Esophagus muscularis mucosa (tissue), 4 donors: ENCODE results near the gene TMEM202. TPM values are rescaled to one million over a fixed set of nuclear protein-coding genes. Genes with fewer than 3 reads are reported as not detected.

Source experiments
- DNase-seq: peaks from one replicate; pipeline ENCODE4 v3.0.0-alpha.2; 2017; ENCODE audit errors: extremely low spot score
- H3K27ac ChIP-seq, 4 donors: fragments of 200-600 bp; sonication (generic); replicated peaks in 1 of 4; 1 replicate in 3 of 4; 2 replicates in 1 of 4; pipeline ENCODE4 v1.5.1; 2016 to 2019; ENCODE audit warnings: mild to moderate bottlenecking in 1 of 4
- H3K27me3 ChIP-seq, 4 donors: fragments of 200-600 bp; sonication (generic); one replicate each; pipeline versions ENCODE4 v1.5.1 to v1.6.0; 2016 to 2019
- H3K36me3 ChIP-seq, 4 donors: fragments of 200-600 bp; sonication (generic); one replicate each; pipeline ENCODE4 v1.5.1; 2016 to 2019
- H3K4me1 ChIP-seq, 4 donors: fragments of 200-600 bp; sonication (generic); one replicate each; pipeline ENCODE4 v1.5.1; 2016 to 2019
- H3K4me3 ChIP-seq, 4 donors: fragments of 200-600 bp; sonication (generic); 1 replicate in 2 of 4; 2 replicates in 2 of 4; pipeline ENCODE4 v1.5.1; 2016 to 2019; ENCODE audit warnings: mild to moderate bottlenecking in 4 of 4, moderate library complexity in 1 of 4
- H3K9me3 ChIP-seq, 4 donors: fragments of 200-600 bp; sonication (generic); 1 replicate in 3 of 4; 2 replicates in 1 of 4; pipeline ENCODE4 v1.5.1; 2016 to 2019
- EP300 ChIP-seq: sonication (generic); formaldehyde crosslinking; IDR thresholded peaks from one replicate; pipeline ENCODE4 v1.6.1; 2017; ENCODE audit warnings: antibody characterized with exemption
- POLR2A ChIP-seq: fragments of 450-650 bp; IDR thresholded peaks from one replicate; pipeline ENCODE4 v1.6.1; 2017; ENCODE audit warnings: antibody characterized with exemption, moderate library complexity, mild to moderate bottlenecking, low read depth
- POLR2AphosphoS5 ChIP-seq, 2 donors: sonication (generic); formaldehyde crosslinking; IDR thresholded peaks; one replicate each; pipeline ENCODE4 v1.6.1; 2017; ENCODE audit warnings: antibody characterized with exemption in 2 of 2
- WGBS: methylation state at CpG from one replicate; pipeline ENCODE4 v1.1.5; 2018; 5-methylcytosine and 5-hydroxymethylcytosine counted together
- intact Hi-C: fragments of 100-400 bp; cut with DNase I; formaldehyde crosslinking; loops from one replicate; pipeline ENCODE4 v1.15.1; 2023
- total RNA-seq, 4 donors: library from RNA; depleted of rRNA; stranded (reverse); fragments of >200 nt; gene quantifications; one replicate each; pipeline versions ENCODE4 v1.1.0 to v1.2.1, GENCODE V29; 2016
- TF ChIP-seq, protein P1 (sequence below), 3 experiments: fragments of 200-600 bp in 2 of 3; fragments of 450-650 bp in 1 of 3; sonication (generic) in 2 of 3; IDR thresholded peaks; one replicate each; pipeline ENCODE4 v1.5.1; 2017 to 2019; ENCODE audit warnings: antibody characterized with exemption in 3 of 3, mild to moderate bottlenecking in 2 of 3, moderate library complexity in 1 of 3

TMEM202 gene
- total RNA-seq, 4 donors from 2014 or later, result not detected

GRCh38 chr15:72365844-72366243 is 32.3 kb upstream of the TMEM202 start:
- H3K4me1 ChIP-seq, result peaks cover 5 to 23% (median 20%) of the 10 kb centered on the region in 4 donors
- peaks cover 0 to 40% (median 11%) of the 10 kb centered on the region in 4 donors for H3K36me3 ChIP-seq
- TF ChIP-seq POLR2AphosphoS5 (IDR thresholded peaks at IDR 0.05) (no peak), POLR2A (no peak), EP300 (no peak)
- TF ChIP-seq, protein P1, sequence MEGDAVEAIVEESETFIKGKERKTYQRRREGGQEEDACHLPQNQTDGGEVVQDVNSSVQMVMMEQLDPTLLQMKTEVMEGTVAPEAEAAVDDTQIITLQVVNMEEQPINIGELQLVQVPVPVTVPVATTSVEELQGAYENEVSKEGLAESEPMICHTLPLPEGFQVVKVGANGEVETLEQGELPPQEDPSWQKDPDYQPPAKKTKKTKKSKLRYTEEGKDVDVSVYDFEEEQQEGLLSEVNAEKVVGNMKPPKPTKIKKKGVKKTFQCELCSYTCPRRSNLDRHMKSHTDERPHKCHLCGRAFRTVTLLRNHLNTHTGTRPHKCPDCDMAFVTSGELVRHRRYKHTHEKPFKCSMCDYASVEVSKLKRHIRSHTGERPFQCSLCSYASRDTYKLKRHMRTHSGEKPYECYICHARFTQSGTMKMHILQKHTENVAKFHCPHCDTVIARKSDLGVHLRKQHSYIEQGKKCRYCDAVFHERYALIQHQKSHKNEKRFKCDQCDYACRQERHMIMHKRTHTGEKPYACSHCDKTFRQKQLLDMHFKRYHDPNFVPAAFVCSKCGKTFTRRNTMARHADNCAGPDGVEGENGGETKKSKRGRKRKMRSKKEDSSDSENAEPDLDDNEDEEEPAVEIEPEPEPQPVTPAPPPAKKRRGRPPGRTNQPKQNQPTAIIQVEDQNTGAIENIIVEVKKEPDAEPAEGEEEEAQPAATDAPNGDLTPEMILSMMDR (IDR thresholded peaks at IDR 0.05), result no peak
- no peak overlapping the region for H3K27ac ChIP-seq
- 83% methylated on average over 1 of the region's 1 CpG for WGBS
- DNase-seq, result no peak
- intact Hi-C loops, result no loop called here
- H3K27me3 ChIP-seq, result no peaks in the 10 kb centered on the region
- no peaks in the 10 kb centered on the region for H3K9me3 ChIP-seq
- no peak overlapping the region for H3K4me3 ChIP-seq

GRCh38 chr15:72368325-72368724 is 29.8 kb upstream of the TMEM202 start:
- H3K4me1 ChIP-seq, result peaks cover 5 to 40% (median 32%) of the 10 kb centered on the region in 4 donors
- no peak for DNase-seq
- TF ChIP-seq, protein P1 (IDR thresholded peaks at IDR 0.05), result no peak
- no peak for TF ChIP-seq EP300
- TF ChIP-seq POLR2A, result no peak
- TF ChIP-seq POLR2AphosphoS5 (IDR thresholded peaks at IDR 0.05), result no peak
- intact Hi-C loops, result no loop called here
- H3K36me3 ChIP-seq, result peaks cover 0 to 46% (median 11%) of the 10 kb centered on the region in 4 donors
- peak overlapping the region in 1 of 4 donors; percentile 18 for H3K27ac ChIP-seq
- H3K4me3 ChIP-seq, result no peak overlapping the region
- H3K27me3 ChIP-seq, result no peaks in the 10 kb centered on the region
- 60% methylated on average over 2 of the region's 2 CpGs for WGBS
- no peaks in the 10 kb centered on the region for H3K9me3 ChIP-seq

DNA sequence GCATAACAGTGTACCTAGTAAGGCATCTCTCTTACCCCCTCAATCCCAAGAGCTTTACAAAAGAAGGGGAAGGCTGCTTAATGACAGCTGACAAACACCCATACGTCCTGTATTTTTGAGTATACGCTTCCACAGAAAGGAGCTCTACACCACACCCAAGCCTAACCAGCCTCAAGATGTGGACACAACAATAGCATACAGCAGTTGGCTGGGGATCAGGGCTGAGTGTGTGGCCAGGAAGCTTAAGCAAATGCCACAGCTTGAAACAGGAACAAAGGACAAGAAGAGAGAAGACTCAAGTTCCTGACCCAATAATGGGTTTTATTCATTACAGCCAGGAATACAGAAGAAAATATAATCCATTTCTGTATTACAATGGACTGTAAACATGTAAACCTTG is 29.2 kb upstream of the TMEM202 start:
- peak overlapping the region in 2 of 4 donors; percentile 18 for H3K27ac ChIP-seq
- 66% methylated on average over 2 of the region's 2 CpGs for WGBS
- no peaks in the 10 kb centered on the region for H3K9me3 ChIP-seq
- no peaks in the 10 kb centered on the region for H3K27me3 ChIP-seq
- DNase-seq, result no peak
- TF ChIP-seq POLR2A, result no peak
- no peak for TF ChIP-seq POLR2AphosphoS5 (IDR thresholded peaks at IDR 0.05)
- TF ChIP-seq EP300, result no peak
- TF ChIP-seq, protein P1 (IDR thresholded peaks at IDR 0.05), result no peak
- intact Hi-C loops, result no loop called here
- peaks cover 5 to 46% (median 38%) of the 10 kb centered on the region in 4 donors for H3K4me1 ChIP-seq
- H3K36me3 ChIP-seq, result peaks cover 0 to 45% (median 11%) of the 10 kb centered on the region in 4 donors
- no peak overlapping the region for H3K4me3 ChIP-seq

GRCh38 chr15:72369964-72370363 is 28.1 kb upstream of the TMEM202 start:
- TF ChIP-seq POLR2A (no peak), POLR2AphosphoS5 (IDR thresholded peaks at IDR 0.05) (no peak), EP300 (no peak)
- TF ChIP-seq, protein P1 (IDR thresholded peaks at IDR 0.05), result no peak
- intact Hi-C loops, result no loop called here
- no peak overlapping the region for H3K27ac ChIP-seq

DNA sequence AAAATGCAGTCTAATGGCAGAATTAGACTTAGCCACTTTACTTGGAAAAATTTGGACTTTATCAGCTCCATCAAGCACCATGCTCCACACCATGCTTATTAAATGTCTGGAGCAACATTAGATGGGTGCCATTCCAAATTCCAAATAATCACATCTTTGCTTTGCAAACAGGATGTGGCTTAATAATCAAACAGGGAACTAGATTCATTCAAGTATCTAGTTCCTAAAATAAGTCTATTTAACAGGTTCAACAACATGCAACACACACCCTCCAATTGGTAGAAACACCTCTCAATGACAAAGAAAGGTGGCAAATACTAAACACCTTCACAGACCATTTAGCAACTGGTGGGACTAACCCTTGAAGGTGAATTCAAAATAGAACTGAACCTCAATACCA is 25.7 kb upstream of the TMEM202 start:
- Histone ChIP-seq H3K36me3 (peaks cover 0 to 37% (median 11%) of the 10 kb centered on the region in 4 donors), H3K27ac (no peak overlapping the region), H3K4me3 (no peak overlapping the region), H3K27me3 (no peaks in the 10 kb centered on the region), H3K9me3 (no peaks in the 10 kb centered on the region), H3K4me1 (peaks cover 28 to 70% (median 64%) of the 10 kb centered on the region in 4 donors)
- no peak for DNase-seq
- TF ChIP-seq EP300, result no peak
- TF ChIP-seq, protein P1 (IDR thresholded peaks at IDR 0.05), result no peak
- no peak for TF ChIP-seq POLR2A
- TF ChIP-seq POLR2AphosphoS5 (IDR thresholded peaks at IDR 0.05), result no peak
- intact Hi-C loops, result no loop called here

More at GRCh38 chr15:72369964-72370363, 28.1 kb upstream of the TMEM202 start:
- peaks cover 16 to 57% (median 49%) of the 10 kb centered on the region in 4 donors for H3K4me1 ChIP-seq
- WGBS, result 62% methylated on average over 1 of the region's 1 CpG
- no peaks in the 10 kb centered on the region for H3K27me3 ChIP-seq
- peaks cover 0 to 44% (median 11%) of the 10 kb centered on the region in 4 donors for H3K36me3 ChIP-seq
- DNase-seq, result no peak
- no peak overlapping the region for H3K4me3 ChIP-seq
- H3K9me3 ChIP-seq, result no peaks in the 10 kb centered on the region
